CD14-positive monocyte (primary cell): ENCODE data around the gene TMCC1. TPM values are rescaled to one million over a fixed set of nuclear protein-coding genes. Genes with fewer than 3 reads are reported as not detected.

Experiments used
- DNase-seq, 3 donors: peaks; one replicate each; pipeline ENCODE4 v3.0.0-alpha.2; 2011 to 2022
- H2AFZ ChIP-seq: 2 replicates; pipeline ENCODE4 v1.6.0; 2012; ENCODE audit warnings: mild to moderate bottlenecking, low read depth, low read length, inconsistent platforms; ENCODE audit not compliant: insufficient read depth, poor library complexity, severe bottlenecking
- H3K27ac ChIP-seq, 2 donors: 1 replicate in 1 of 2; 2 replicates in 1 of 2; pipeline ENCODE4 v1.5.1; 2012 to 2013; ENCODE audit warnings: low read length in 2 of 2, control low read depth in 1 of 2, inconsistent platforms in 1 of 2, low read depth in 1 of 2, mild to moderate bottlenecking in 1 of 2
- H3K27me3 ChIP-seq, 2 donors: one replicate each; pipeline versions ENCODE4 v1.6.0 to v1.6.1; 2011 to 2013; ENCODE audit warnings: low read length in 2 of 2; ENCODE audit not compliant: control insufficient read depth in 2 of 2, insufficient read depth in 2 of 2
- H3K36me3 ChIP-seq, 2 donors: replicated peaks in 1 of 2; 1 replicate in 1 of 2; 2 replicates in 1 of 2; pipeline versions ENCODE4 v1.5.1 to v1.6.1; 2012 to 2013; ENCODE audit warnings: low read length in 2 of 2, control low read depth in 1 of 2, inconsistent platforms in 1 of 2, mild to moderate bottlenecking in 1 of 2; ENCODE audit not compliant: insufficient read depth in 2 of 2, control insufficient read depth in 1 of 2
- H3K4me1 ChIP-seq, 2 donors: 1 replicate in 1 of 2; 2 replicates in 1 of 2; pipeline versions ENCODE4 v1.5.1 to v1.6.1; 2012 to 2013; ENCODE audit warnings: low read length in 2 of 2, control low read depth in 1 of 2, inconsistent platforms in 1 of 2, mild to moderate bottlenecking in 1 of 2, moderate library complexity in 1 of 2; ENCODE audit not compliant: insufficient read depth in 2 of 2, control insufficient read depth in 1 of 2
- H3K4me2 ChIP-seq: replicated peaks from 2 replicates; pipeline ENCODE3; 2012; ENCODE audit warnings: low read length, moderate library complexity, mild to moderate bottlenecking; ENCODE audit not compliant: poor library complexity, severe bottlenecking; ENCODE audit errors: extremely low read depth
- H3K4me3 ChIP-seq, 3 experiments: fragments of 200-600 bp in 1 of 3; sonication (generic) in 1 of 3; replicated peaks in 1 of 3; 1 replicate in 2 of 3; 2 replicates in 1 of 3; pipeline ENCODE4 v1.5.1; 2011 to 2013; ENCODE audit warnings: low read length in 3 of 3, mild to moderate bottlenecking in 3 of 3, control low read depth in 2 of 3, low read depth in 2 of 3, inconsistent platforms in 1 of 3, moderate library complexity in 1 of 3
- H3K79me2 ChIP-seq: 2 replicates; pipeline ENCODE4 v1.6.0; 2012; ENCODE audit warnings: mild to moderate bottlenecking, control low read depth, inconsistent platforms, low read length, moderate library complexity; ENCODE audit not compliant: insufficient read depth
- H3K9ac ChIP-seq: 2 replicates; pipeline ENCODE4 v1.6.0; 2017; ENCODE audit warnings: low read length, mild to moderate bottlenecking; ENCODE audit not compliant: insufficient read depth, poor library complexity, severe bottlenecking
- H3K9me3 ChIP-seq, 2 donors: replicated peaks in 1 of 2; 1 replicate in 1 of 2; 2 replicates in 1 of 2; pipeline versions ENCODE4 v1.5.1 to v1.6.1; 2012 to 2013; ENCODE audit warnings: low read length in 2 of 2, control low read depth in 1 of 2; ENCODE audit not compliant: control insufficient read depth in 1 of 2, insufficient read depth in 1 of 2
- H4K20me1 ChIP-seq: 2 replicates; pipeline ENCODE4 v1.6.0; 2012; ENCODE audit warnings: mild to moderate bottlenecking, low read length, control low read depth, moderate library complexity; ENCODE audit not compliant: insufficient read depth
- H3K27ac Mint-ChIP-seq, 7 donors: one replicate each; pipeline ENCODE4 v1.8.0; 2020; ENCODE audit warnings: mild to moderate bottlenecking in 7 of 7, mixed read lengths in 7 of 7, moderate library complexity in 6 of 7, inconsistent platforms in 2 of 7
- H3K27me3 Mint-ChIP-seq, 3 donors: one replicate each; pipeline ENCODE4 v1.8.0; 2021 to 2022; ENCODE audit warnings: low read depth in 3 of 3, mild to moderate bottlenecking in 3 of 3, mixed read lengths in 3 of 3, moderate library complexity in 3 of 3, inconsistent platforms in 1 of 3
- H3K36me3 Mint-ChIP-seq, 2 donors: one replicate each; pipeline ENCODE4 v1.8.0; 2020; ENCODE audit warnings: mixed read lengths in 2 of 2, inconsistent platforms in 1 of 2, mild to moderate bottlenecking in 1 of 2
- H3K4me1 Mint-ChIP-seq: one replicate; pipeline ENCODE4 v1.8.0; 2020; ENCODE audit warnings: mild to moderate bottlenecking, mixed read lengths
- H3K4me3 Mint-ChIP-seq, 2 donors: one replicate each; pipeline ENCODE4 v1.8.0; 2020; ENCODE audit warnings: mild to moderate bottlenecking in 2 of 2, mixed read lengths in 2 of 2, moderate library complexity in 1 of 2
- H3K9me3 Mint-ChIP-seq, 7 donors: one replicate each; pipeline ENCODE4 v1.8.0; 2020 to 2022; ENCODE audit warnings: mixed read lengths in 7 of 7, mild to moderate bottlenecking in 6 of 7, moderate library complexity in 6 of 7, inconsistent platforms in 2 of 7
- CTCF ChIP-seq: fragments of 200-600 bp; IDR thresholded peaks from one replicate; pipeline ENCODE4 v1.8.0; 2022; ENCODE audit warnings: antibody characterized with exemption, mild to moderate bottlenecking
- WGBS: methylation state at CpG from one replicate; pipeline ENCODE4 v1.1.5; 2013; ENCODE audit warnings: missing lambda C conversion rate; ENCODE audit not compliant: insufficient coverage; 5-methylcytosine and 5-hydroxymethylcytosine counted together
- intact Hi-C, 2 donors: fragments of 100-400 bp; cut with micrococcal nuclease; formaldehyde crosslinking; loops; one replicate each; pipeline versions ENCODE4 v1.15.0 to v1.15.1; 2023
- polyA plus RNA-seq, 3 donors: library from polyadenylated mRNA; depleted of rRNA in 1 of 3; unstranded in 2 of 3; stranded (reverse) in 1 of 3; fragments of 300-500 nt in 2 of 3; fragments of >200 nt in 1 of 3; fragmentation: Illumina TruSeq in 2 of 3; gene quantifications; 1 replicate in 2 of 3; 2 replicates in 1 of 3; pipeline ENCODE4 v1.2.3, GENCODE V29; 2012 to 2021

TMCC1 gene
- polyA plus RNA-seq, 3 donors = 5.0 to 10.2 (median 5.0) TPM

GRCh38 chr3:129703913-129704312, 189.6 kb downstream of the TMCC1 start:
- no peak overlapping the region for H3K9ac ChIP-seq
- Mint-ChIP-seq H3K36me3 (peaks cover 0 to 5% of the 10 kb centered on the region in 2 donors), H3K4me3 (no peak overlapping the region), H3K27me3 (peaks cover 0 to 2% (median 0%) of the 10 kb centered on the region in 3 donors), H3K9me3 (peaks cover 0 to 2% (median 0%) of the 10 kb centered on the region in 7 donors), H3K4me1 (peaks cover 2% of the 10 kb centered on the region), H3K27ac (no peak overlapping the region)
- H3K79me2 ChIP-seq = no peaks in the 10 kb centered on the region
- H3K9me3 ChIP-seq = no peaks in the 10 kb centered on the region
- no peak overlapping the region for H2AFZ ChIP-seq
- no peaks in the 10 kb centered on the region for H3K4me1 ChIP-seq
- no peak for DNase-seq
- H3K36me3 ChIP-seq = no peaks in the 10 kb centered on the region
- no peaks in the 10 kb centered on the region for H3K27me3 ChIP-seq
- no peak overlapping the region for H3K4me2 ChIP-seq
- H4K20me1 ChIP-seq = no peaks in the 10 kb centered on the region
- intact Hi-C loops = no loop called here
- no peak overlapping the region for H3K4me3 ChIP-seq
- WGBS = 100% methylated on average over 1 of the region's 2 CpGs
- TF ChIP-seq CTCF = no peak
- no peak overlapping the region for H3K27ac ChIP-seq

- no peaks in the 10 kb centered on the region for H3K4me1 ChIP-seq
- H3K27me3 Mint-ChIP-seq = peaks cover 0 to 2% (median 0%) of the 10 kb centered on the region in 3 donors
- H3K9me3 Mint-ChIP-seq = peaks cover 0 to 7% (median under 1%) of the 10 kb centered on the region in 7 donors
These were observed 190.4 kb downstream of the TMCC1 start for GRCh38 chr3:129702934-129703712.

More at GRCh38 chr3:129702934-129703712, 190.4 kb downstream of the TMCC1 start:
- no peaks in the 10 kb centered on the region for H3K79me2 ChIP-seq
- peak overlapping the region in 1 of 7 donors; percentile 2 for H3K27ac Mint-ChIP-seq
- H3K4me3 ChIP-seq = no peak overlapping the region
- H3K4me3 Mint-ChIP-seq = no peak overlapping the region
- no peak overlapping the region for H3K9ac ChIP-seq
- H3K36me3 ChIP-seq = no peaks in the 10 kb centered on the region
- H4K20me1 ChIP-seq = no peaks in the 10 kb centered on the region
- peaks cover 2% of the 10 kb centered on the region for H3K4me1 Mint-ChIP-seq
- no peak for DNase-seq
- H3K36me3 Mint-ChIP-seq = peaks cover under 1 to 5% of the 10 kb centered on the region in 2 donors
- H3K27ac ChIP-seq = no peak overlapping the region
- 100% methylated on average over 1 of the region's 10 CpGs for WGBS
- TF ChIP-seq CTCF = no peak
- no peak overlapping the region for H2AFZ ChIP-seq
- H3K4me2 ChIP-seq = no peak overlapping the region
- H3K27me3 ChIP-seq = no peaks in the 10 kb centered on the region
- intact Hi-C loops = no loop called here
- no peaks in the 10 kb centered on the region for H3K9me3 ChIP-seq
